ENCODE measurements around the gene CFAP410.

Gene CFAP410

GRCh38 chr21:44279354-44280260 lies 59.6 kb downstream of the CFAP410 start:
- DNase-seq: no peak
